ENCODE measurements around the gene PADI4.

The PADI4 gene

GRCh38 chr1:17307946-17308345 lies at the start of gene PADI4:
PADI4 (plus strand) TSS chr1:17308197; CDS start chr1:17308223, 26 bp downstream.
- in situ Hi-C loops (cut with MboI; ENCODE audit: low sequenced_read_pairs) = no loop called here

- in situ Hi-C loops (cut with MboI; ENCODE audit: low sequenced_read_pairs) = no loop called here
Observed at GRCh38 chr1:17258758-17259130, 49.3 kb upstream of the PADI4 start.

DNA sequence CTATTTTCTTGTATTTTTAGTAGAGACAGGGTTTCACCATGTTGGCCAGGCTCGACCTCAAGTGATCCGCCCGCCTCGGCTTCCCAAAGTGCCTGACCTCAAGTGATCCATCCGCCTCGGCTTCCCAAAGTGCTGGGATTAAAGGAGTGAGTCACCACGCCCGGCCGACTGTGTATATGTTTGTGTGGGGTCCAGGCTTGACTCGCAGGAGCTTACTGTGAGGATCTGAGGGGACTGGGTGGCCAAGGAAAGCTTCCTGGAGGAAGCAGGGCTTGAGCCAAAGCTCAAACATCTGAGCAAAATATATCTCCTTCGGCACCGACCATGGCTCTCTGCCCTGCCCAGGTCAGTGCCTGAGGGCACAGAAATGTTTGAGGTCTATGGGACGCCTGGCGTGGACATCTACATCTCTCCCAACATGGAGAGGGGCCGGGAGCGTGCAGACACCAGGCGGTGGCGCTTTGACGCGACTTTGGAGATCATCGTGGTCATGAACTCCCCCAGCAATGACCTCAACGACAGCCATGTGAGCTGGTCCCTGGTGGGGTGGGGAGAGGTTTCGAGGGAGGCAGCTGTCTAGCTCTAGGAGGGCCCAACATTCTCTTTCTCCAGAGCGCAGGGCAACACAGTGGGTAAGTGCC lies 48.6 kb upstream of the PADI4 start:
- in situ Hi-C loops (cut with MboI; ENCODE audit: low sequenced_read_pairs) = no loop called here

DNA sequence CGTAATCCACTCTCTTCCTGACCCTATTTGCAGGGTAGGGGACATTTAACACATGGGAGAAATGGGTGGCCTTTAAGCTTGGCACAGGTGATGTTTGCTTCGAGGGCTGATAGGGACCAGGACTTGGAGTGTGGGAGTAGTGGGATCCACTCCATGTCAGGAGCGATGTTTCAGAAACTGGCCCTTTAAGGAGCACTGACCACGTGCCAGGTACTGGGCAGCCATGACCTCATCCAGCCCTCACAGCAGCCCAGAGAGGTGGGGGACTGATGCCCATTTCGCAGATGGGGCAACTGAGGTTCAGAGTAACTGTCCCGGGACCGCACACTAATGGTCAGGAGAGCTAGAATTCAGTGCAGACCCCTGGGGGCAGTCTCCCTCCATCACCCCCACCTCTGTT lies 47.7 kb upstream of the PADI4 start:
- in situ Hi-C loops (cut with MboI; ENCODE audit: low sequenced_read_pairs) = no loop called here

DNA sequence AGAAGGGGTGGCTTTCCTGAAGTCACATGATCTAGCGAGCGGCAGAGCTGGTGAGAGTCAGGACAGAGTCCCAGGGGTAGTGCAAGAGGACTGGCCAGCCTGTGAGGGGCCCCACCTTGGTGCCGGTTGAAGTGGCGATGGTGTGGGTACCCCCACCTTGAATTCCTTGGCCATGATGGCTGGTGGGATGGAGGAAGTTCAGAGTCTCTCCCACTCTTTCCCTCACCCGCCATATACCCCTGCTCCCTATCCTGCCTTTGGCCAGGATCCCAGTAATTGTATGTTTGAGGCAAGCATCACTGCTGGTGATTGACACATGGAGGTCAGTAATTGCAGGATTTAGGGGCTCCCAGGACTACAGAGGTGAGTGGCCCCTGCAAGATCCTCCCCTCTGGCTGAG lies 47.3 kb upstream of the PADI4 start:
- in situ Hi-C loops (cut with MboI; ENCODE audit: low sequenced_read_pairs) = no loop called here

- in situ Hi-C loops (cut with MboI; ENCODE audit: low sequenced_read_pairs) = no loop called here
Observed at GRCh38 chr1:17263936-17264335, 44.1 kb upstream of the PADI4 start.

GRCh38 chr1:17264470-17264869 lies 43.5 kb upstream of the PADI4 start:
- in situ Hi-C loops (cut with MboI; ENCODE audit: low sequenced_read_pairs) = no loop called here

GRCh38 chr1:17265162-17265561 lies 42.8 kb upstream of the PADI4 start:
- in situ Hi-C loops (cut with MboI; ENCODE audit: low sequenced_read_pairs) = no loop called here

DNA sequence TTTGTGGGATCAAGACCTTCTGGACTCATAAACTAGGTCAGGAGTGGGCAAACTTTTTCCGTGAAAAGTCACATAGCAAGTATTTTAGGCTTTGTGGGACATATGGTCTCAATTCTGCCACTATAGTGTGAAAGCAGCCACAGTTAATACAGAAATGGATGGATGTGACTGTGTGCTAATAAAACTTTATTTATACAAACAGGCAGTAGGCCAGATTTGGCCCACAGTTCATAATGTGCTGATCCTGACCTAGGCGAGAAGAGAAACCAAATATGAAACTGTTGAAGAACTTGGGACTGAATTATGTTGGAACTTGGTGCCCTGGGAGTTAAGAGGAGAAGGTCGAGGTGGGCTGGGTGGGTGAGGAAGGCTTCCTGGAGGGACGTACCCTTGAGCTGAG lies 42.0 kb upstream of the PADI4 start:
- in situ Hi-C loops (cut with MboI; ENCODE audit: low sequenced_read_pairs) = no loop called here

- in situ Hi-C loops (cut with MboI; ENCODE audit: low sequenced_read_pairs) = no loop called here
Observed at GRCh38 chr1:17270891-17271765, 36.9 kb upstream of the PADI4 start.

DNA sequence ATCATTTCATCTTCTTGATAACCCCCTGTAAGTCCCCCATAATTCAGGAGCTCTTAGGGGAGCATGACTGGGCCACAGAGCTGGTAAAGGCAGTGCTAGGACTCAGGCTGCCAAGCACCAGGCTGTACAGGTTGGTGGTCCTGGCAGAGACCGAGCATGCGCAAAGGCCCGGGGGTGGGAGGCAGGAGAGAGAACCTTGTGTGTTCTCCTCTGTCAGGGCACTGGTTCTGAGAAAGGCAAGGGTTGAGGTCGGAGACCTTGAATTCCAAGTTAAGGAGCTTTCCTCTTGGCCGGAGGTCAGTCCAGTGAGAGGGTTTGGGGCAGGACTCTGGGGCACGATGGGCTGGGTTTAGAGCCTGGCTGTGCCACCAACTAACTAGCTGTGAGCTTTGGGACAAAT lies 35.9 kb upstream of the PADI4 start:
- in situ Hi-C loops (cut with MboI; ENCODE audit: low sequenced_read_pairs) = no loop called here

GRCh38 chr1:17272646-17273045 lies 35.4 kb upstream of the PADI4 start:
- in situ Hi-C loops (cut with MboI; ENCODE audit: low sequenced_read_pairs) = no loop called here

GRCh38 chr1:17273096-17273495 lies 34.9 kb upstream of the PADI4 start:
- in situ Hi-C loops (cut with MboI; ENCODE audit: low sequenced_read_pairs) = no loop called here

- in situ Hi-C loops (cut with MboI; ENCODE audit: low sequenced_read_pairs) = no loop called here
Observed at GRCh38 chr1:17274186-17275170, 33.5 kb upstream of the PADI4 start.

DNA sequence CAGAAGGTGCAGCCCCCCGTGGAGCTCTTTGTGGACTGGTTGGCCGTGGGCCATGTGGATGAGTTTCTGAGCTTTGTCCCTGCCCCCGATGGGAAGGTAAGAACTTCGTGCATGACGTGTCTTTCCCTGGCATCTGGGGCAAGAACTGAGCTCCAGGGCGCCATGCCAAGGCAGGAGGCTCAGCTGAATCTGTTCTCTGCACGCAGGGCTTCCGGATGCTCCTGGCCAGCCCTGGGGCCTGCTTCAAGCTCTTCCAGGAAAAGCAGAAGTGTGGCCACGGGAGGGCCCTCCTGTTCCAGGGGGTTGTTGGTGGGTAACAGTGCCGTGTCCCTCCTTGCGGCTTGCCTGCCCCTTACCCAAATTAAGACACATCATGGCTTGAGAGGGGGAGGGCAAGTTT lies 31.4 kb upstream of the PADI4 start:
- in situ Hi-C loops (cut with MboI; ENCODE audit: low sequenced_read_pairs) = no loop called here

DNA sequence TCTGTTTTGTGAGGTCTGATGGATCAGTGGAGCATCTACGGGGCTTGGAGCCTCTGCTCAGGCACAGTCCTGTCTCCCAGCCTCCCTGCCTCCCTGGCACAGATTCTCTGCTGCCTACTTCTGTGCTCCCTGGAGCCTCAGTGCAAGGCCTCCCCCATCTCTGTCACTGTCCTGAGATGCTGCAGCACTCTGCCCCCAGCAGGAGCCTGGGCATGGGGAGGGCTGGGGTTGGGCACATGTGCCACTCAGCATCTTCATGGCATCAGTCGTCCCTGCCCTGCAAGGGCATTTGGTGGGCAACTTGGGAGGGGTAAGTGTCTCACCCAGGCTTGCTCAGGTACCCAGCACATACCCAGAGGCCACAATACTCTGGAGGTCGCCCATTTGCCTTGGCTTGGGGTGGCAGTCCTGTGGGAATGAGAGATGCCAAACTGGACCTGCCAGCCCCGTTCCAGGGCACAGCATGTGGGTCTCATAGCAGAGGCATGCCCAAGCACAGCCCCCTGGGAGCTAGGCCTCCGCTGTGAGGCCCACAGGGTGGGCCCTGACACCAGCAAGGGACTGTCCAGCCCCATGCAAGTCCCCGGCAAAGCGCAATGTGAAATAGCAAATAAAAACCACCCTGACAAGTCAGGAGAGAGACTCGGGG lies 30.4 kb upstream of the PADI4 start:
- in situ Hi-C loops (cut with MboI; ENCODE audit: low sequenced_read_pairs) = no loop called here

GRCh38 chr1:17278996-17279830 lies 28.8 kb upstream of the PADI4 start:
- in situ Hi-C loops (cut with MboI; ENCODE audit: low sequenced_read_pairs) = no loop called here

DNA sequence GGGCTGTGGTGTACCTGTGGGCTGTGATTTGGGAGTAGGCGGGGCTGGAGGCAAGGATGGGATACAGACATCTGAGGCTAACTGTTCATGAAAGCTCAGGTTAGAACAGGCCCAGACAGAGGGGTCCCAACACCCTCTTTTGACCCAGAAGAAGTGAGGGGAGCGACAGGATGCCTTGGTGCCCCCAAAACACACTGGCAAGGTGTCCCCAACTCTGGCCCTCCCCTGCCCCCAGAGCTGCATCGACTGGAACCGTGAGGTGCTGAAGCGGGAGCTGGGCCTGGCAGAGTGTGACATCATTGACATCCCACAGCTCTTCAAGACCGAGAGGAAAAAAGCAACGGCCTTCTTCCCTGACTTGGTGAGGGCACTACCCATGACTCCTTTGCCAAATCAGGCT lies 27.6 kb upstream of the PADI4 start:
- in situ Hi-C loops (cut with MboI; ENCODE audit: low sequenced_read_pairs) = no loop called here

GRCh38 chr1:17280894-17281293 lies 27.1 kb upstream of the PADI4 start:
- in situ Hi-C loops (cut with MboI; ENCODE audit: low sequenced_read_pairs) = no loop called here

GRCh38 chr1:17281775-17282181 lies 26.2 kb upstream of the PADI4 start:
- in situ Hi-C loops (cut with MboI; ENCODE audit: low sequenced_read_pairs) = no loop called here

Data from HL-60/S4 treated with phorbol 12-myristate 13-acetate at 8.2 ng/mL for 4 days and 3 days (cell line).